T-cell (primary cell): ENCODE measurements around the gene DARS2. TPM values are rescaled to one million over a fixed set of nuclear protein-coding genes. Genes with fewer than 3 reads are reported as not detected.

Experiments used
- ATAC-seq, 4 experiments: fragments of 200-7000 bp in 3 of 4; fragments of 150-1000 bp in 1 of 4; cut with Tn5 transposase; replicated peaks in 1 of 4; 1 replicate in 3 of 4; 2 replicates in 1 of 4; pipeline ENCODE4 v1.10.0; 2021; ENCODE audit warnings: moderate library complexity in 3 of 4, mild to moderate bottlenecking in 2 of 4, moderate number of reproducible peaks in 1 of 4
- CTCF ChIA-PET, 2 donors: fragments of 300-600 bp; sonication (Branson Sonifier 250); formaldehyde crosslinking; loops; one replicate each; lab custom pipeline; 2022; ENCODE audit warnings: antibody characterized with exemption in 2 of 2; lab: Charles Lee
- POLR2A ChIA-PET, 2 donors: fragments of 300-600 bp; sonication (Branson Sonifier 250); formaldehyde crosslinking; loops; one replicate each; lab custom pipeline; 2022; ENCODE audit warnings: antibody characterized with exemption in 2 of 2; lab: Charles Lee
- DNase-seq, 35 experiments: peaks; one replicate each; pipeline versions ENCODE4 v3.0.0 to v3.0.0-alpha.2; 2013 to 2023
- H3K27ac ChIP-seq: one replicate; pipeline ENCODE4 v1.5.1; 2013; ENCODE audit warnings: low read length
- H3K27me3 ChIP-seq, 2 experiments: replicated peaks in 1 of 2; 1 replicate in 1 of 2; 2 replicates in 1 of 2; pipeline versions ENCODE4 v1.6.1 to v1.7.0; 2013; ENCODE audit warnings: low read length in 1 of 2, mixed read lengths in 1 of 2; ENCODE audit not compliant: control insufficient read depth in 2 of 2, insufficient read depth in 2 of 2; ENCODE audit errors: extremely low read depth in 1 of 2
- H3K36me3 ChIP-seq, 2 donors: 1 replicate in 1 of 2; 2 replicates in 1 of 2; pipeline versions ENCODE4 v1.6.1 to v1.7.0; 2013; ENCODE audit warnings: low read length in 1 of 2; ENCODE audit not compliant: control insufficient read depth in 2 of 2, insufficient read depth in 1 of 2; ENCODE audit errors: extremely low read depth in 1 of 2
- H3K4me1 ChIP-seq, 2 experiments: 1 replicate in 1 of 2; 2 replicates in 1 of 2; pipeline versions ENCODE4 v1.6.1 to v1.7.0; 2013; ENCODE audit warnings: low read length in 2 of 2, mixed read lengths in 1 of 2; ENCODE audit not compliant: insufficient read depth in 2 of 2, control insufficient read depth in 1 of 2; ENCODE audit errors: extremely low read depth in 1 of 2
- H3K4me3 ChIP-seq, 2 donors: 1 replicate in 1 of 2; 2 replicates in 1 of 2; pipeline versions ENCODE4 v1.5.1 to v1.7.0; 2013; ENCODE audit warnings: mild to moderate bottlenecking in 2 of 2, low read length in 1 of 2, moderate library complexity in 1 of 2; ENCODE audit not compliant: control insufficient read depth in 1 of 2; ENCODE audit errors: extremely low read depth in 1 of 2
- H3K9me3 ChIP-seq: 2 replicates; pipeline ENCODE4 v1.7.0; 2013
- H3K27ac Mint-ChIP-seq, 2 donors: one replicate each; pipeline ENCODE4 v1.8.0; 2020 to 2021; ENCODE audit warnings: mild to moderate bottlenecking in 2 of 2, mixed read lengths in 2 of 2
- H3K27me3 Mint-ChIP-seq, 2 donors: one replicate each; pipeline ENCODE4 v1.8.0; 2021 to 2022; ENCODE audit warnings: mixed read lengths in 2 of 2
- H3K36me3 Mint-ChIP-seq: one replicate; pipeline ENCODE4 v1.8.0; 2021; ENCODE audit warnings: mixed read lengths
- H3K4me1 Mint-ChIP-seq, 3 donors: one replicate each; pipeline ENCODE4 v1.8.0; 2020 to 2022; ENCODE audit warnings: mixed read lengths in 3 of 3, mild to moderate bottlenecking in 1 of 3
- H3K4me3 Mint-ChIP-seq, 3 donors: one replicate each; pipeline ENCODE4 v1.8.0; 2020 to 2022; ENCODE audit warnings: mild to moderate bottlenecking in 3 of 3, mixed read lengths in 3 of 3, moderate library complexity in 3 of 3
- H3K9me3 Mint-ChIP-seq, 3 donors: one replicate each; pipeline ENCODE4 v1.8.0; 2020 to 2022; ENCODE audit warnings: mixed read lengths in 3 of 3
- WGBS: methylation state at CpG from one replicate; pipeline ENCODE4 v1.1.5; 2013; ENCODE audit warnings: missing lambda C conversion rate; ENCODE audit not compliant: insufficient coverage; 5-methylcytosine and 5-hydroxymethylcytosine counted together
- total RNA-seq, 35 experiments: library from RNA in 6 of 35; stranded (reverse) in 6 of 35; fragments of 120-200 nt in 1 of 35; gene quantifications; one replicate each; pipeline versions ENCODE4 v1.2.1 to v1.2.4 and lab custom pipeline; 2013 to 2026

DARS2 gene
- 10 to 100 TPM in 3 of 5 donors, 1 to 10 TPM in 2; 4.9 to 14.1 (median 13.6) TPM for total RNA-seq
- 13.5 TPM for total RNA-seq (2013)
- total RNA-seq (lab: John Stamatoyannopoulos, UW), result 4.9 to 97.0 (median 23.3) reads per million in 29 experiments

- Histone ChIP-seq H3K4me1 (peaks cover 9 to 19% of the 10 kb centered on the region in 2 experiments), H3K9me3 (no peaks in the 10 kb centered on the region), H3K27ac (peak within 1 kb of the TSS; percentile 81), H3K4me3 (peak within 1 kb of the TSS; percentile 85), H3K36me3 (peaks cover 0 to 3% of the 10 kb centered on the region in 2 donors), H3K27me3 (no peaks in the 10 kb centered on the region)
- H3K36me3 Mint-ChIP-seq, result peaks cover 4% of the 10 kb centered on the region
- H3K27me3 Mint-ChIP-seq, result no peaks in the 10 kb centered on the region
- peak; percentile 91 to 94 (median 92) for ATAC-seq
- H3K9me3 Mint-ChIP-seq, result no peaks in the 10 kb centered on the region
- H3K4me3 Mint-ChIP-seq, result peak within 1 kb of the TSS; percentile 94 to 99 (median 96)
- WGBS, result under 1% methylated on average over 33 of the region's 55 CpGs
- H3K27ac Mint-ChIP-seq, result peak within 1 kb of the TSS; percentile 94 to 96
- ChIA-PET POLR2A (interaction anchor here (0.6 to 1.2 kb wide), 7 partner anchors 27 to 616 kb away, joined by 3 to 6 read pairs (median 3); partner anchors contain the start of gene GAS5 (in 1 of the 2)), CTCF (interaction anchor here (0.6 to 2.9 kb wide), 20 partner anchors 20 to 1226 kb away, joined by 3 to 49 read pairs (median 4); partner anchors contain the start of genes KLHL20 (in 1 of the 2), PRDX6 (in 1 of the 2) and ZBTB37 (in 1 of the 2))
- peak; percentile 78 to 96 (median 90) for DNase-seq
- peaks cover 43 to 60% (median 59%) of the 10 kb centered on the region in 3 donors for H3K4me1 Mint-ChIP-seq
Observed at GRCh38 chr1:173824315-173825081, at the start of gene DARS2, which contains the start of gene CENPL. TSS of gene DARS2 (plus strand) at chr1:173824673. CDS start at chr1:173825230, 557 bp downstream. TSS of gene CENPL (minus strand) at chr1:173824883. CDS start at chr1:173811299, 13,584 bp downstream.

GRCh38 chr1:173775578-173776226, 48.8 kb upstream of the DARS2 start:
- ATAC-seq (no peak), DNase-seq (no peak)
- peaks cover 0 to 7% (median 3%) of the 10 kb centered on the region in 3 donors for H3K4me1 Mint-ChIP-seq
- Histone ChIP-seq H3K36me3 (peaks cover 0 to 47% of the 10 kb centered on the region in 2 donors), H3K27me3 (no peaks in the 10 kb centered on the region), H3K9me3 (no peaks in the 10 kb centered on the region), H3K27ac (no peak overlapping the region), H3K4me1 (no peaks in the 10 kb centered on the region), H3K4me3 (no peak overlapping the region)
- ChIA-PET CTCF (interaction anchor here in 1 of 2 donors (0.5 kb wide), 1 partner anchor 273 kb away, joined by 3 read pairs; no protein-coding TSS in a partner anchor), POLR2A (interaction anchor here in 1 of 2 donors (0.7 kb wide), 1 partner anchor 9 kb away, joined by 3 read pairs; no protein-coding TSS in a partner anchor)
- H3K36me3 Mint-ChIP-seq, result peaks cover 56% of the 10 kb centered on the region
- peak overlapping the region; percentile 29 to 30 for H3K27ac Mint-ChIP-seq
- H3K4me3 Mint-ChIP-seq, result no peak overlapping the region
- 100% methylated on average over 1 of the region's 5 CpGs for WGBS
- no peaks in the 10 kb centered on the region for H3K27me3 Mint-ChIP-seq
- no peaks in the 10 kb centered on the region for H3K9me3 Mint-ChIP-seq

- H3K4me1 Mint-ChIP-seq, result peaks cover 0 to 7% (median 3%) of the 10 kb centered on the region in 3 donors
- peaks cover 0 to 72% of the 10 kb centered on the region in 2 donors for H3K36me3 ChIP-seq
Observed at GRCh38 chr1:173779936-173780335, 44.5 kb upstream of the DARS2 start.

GRCh38 chr1:173784997-173785396, 39.5 kb upstream of the DARS2 start:
- H3K4me3 ChIP-seq, result no peak overlapping the region
- no peak overlapping the region for H3K27ac ChIP-seq
- ChIA-PET CTCF (interaction anchor here in 1 of 2 donors (0.6 kb wide), 1 partner anchor 406 kb away, joined by 3 read pairs; no protein-coding TSS in a partner anchor), POLR2A (no interaction called here)
- H3K9me3 Mint-ChIP-seq, result no peaks in the 10 kb centered on the region
- no peaks in the 10 kb centered on the region for H3K27me3 ChIP-seq
- peaks cover 5 to 48% of the 10 kb centered on the region in 2 donors for H3K36me3 ChIP-seq
- no peaks in the 10 kb centered on the region for H3K4me1 Mint-ChIP-seq
- no peak for ATAC-seq
- no peak overlapping the region for H3K27ac Mint-ChIP-seq
- no CpG with 5 or more reads among the region's 7 CpGs for WGBS
- no peaks in the 10 kb centered on the region for H3K4me1 ChIP-seq
- H3K9me3 ChIP-seq, result no peaks in the 10 kb centered on the region
- H3K4me3 Mint-ChIP-seq, result no peak overlapping the region
- H3K36me3 Mint-ChIP-seq, result peaks cover 48% of the 10 kb centered on the region
- DNase-seq, result no peak
- H3K27me3 Mint-ChIP-seq, result no peaks in the 10 kb centered on the region

More at GRCh38 chr1:173779936-173780335, 44.5 kb upstream of the DARS2 start:
- no peak overlapping the region for H3K27ac ChIP-seq
- ATAC-seq, result no peak
- CTCF ChIA-PET, result interaction anchor here in 1 of 2 donors (0.7 kb wide), 1 partner anchor 350 kb away, joined by 3 read pairs; no protein-coding TSS in a partner anchor
- POLR2A ChIA-PET, result interaction anchor here in 1 of 2 donors (0.6 kb wide), 1 partner anchor 440 kb away, joined by 3 read pairs; no protein-coding TSS in a partner anchor
- no peaks in the 10 kb centered on the region for H3K9me3 ChIP-seq
- H3K27me3 ChIP-seq, result no peaks in the 10 kb centered on the region
- DNase-seq, result no peak
- Mint-ChIP-seq H3K9me3 (no peaks in the 10 kb centered on the region), H3K27ac (no peak overlapping the region), H3K4me3 (no peak overlapping the region), H3K27me3 (no peaks in the 10 kb centered on the region), H3K36me3 (peaks cover 69% of the 10 kb centered on the region)
- H3K4me1 ChIP-seq, result no peaks in the 10 kb centered on the region
- H3K4me3 ChIP-seq, result no peak overlapping the region
- no CpG with 5 or more reads among the region's 4 CpGs for WGBS

- Mint-ChIP-seq H3K36me3 (peaks cover 25% of the 10 kb centered on the region), H3K27me3 (no peaks in the 10 kb centered on the region), H3K4me3 (no peak overlapping the region), H3K4me1 (no peaks in the 10 kb centered on the region), H3K27ac (peak overlapping the region in 1 of 2 donors; percentile 5), H3K9me3 (no peaks in the 10 kb centered on the region)
- Histone ChIP-seq H3K4me3 (no peak overlapping the region), H3K4me1 (no peaks in the 10 kb centered on the region), H3K9me3 (no peaks in the 10 kb centered on the region), H3K27me3 (no peaks in the 10 kb centered on the region), H3K36me3 (peaks cover 5 to 8% of the 10 kb centered on the region in 2 donors), H3K27ac (no peak overlapping the region)
- CTCF ChIA-PET, result no interaction called here
- no peak for ATAC-seq
- DNase-seq, result no peak
- WGBS, result no CpG with 5 or more reads among the region's 2 CpGs
- POLR2A ChIA-PET, result no interaction called here
Observed at GRCh38 chr1:173789841-173790240, 34.6 kb upstream of the DARS2 start.

GRCh38 chr1:173798078-173798477, 26.4 kb upstream of the DARS2 start:
- ChIA-PET CTCF (no interaction called here), POLR2A (no interaction called here)
- DNase-seq, result no peak
- Mint-ChIP-seq H3K4me1 (no peaks in the 10 kb centered on the region), H3K27me3 (no peaks in the 10 kb centered on the region), H3K27ac (no peak overlapping the region), H3K9me3 (no peaks in the 10 kb centered on the region), H3K36me3 (peaks cover 17% of the 10 kb centered on the region), H3K4me3 (no peak overlapping the region)
- Histone ChIP-seq H3K4me3 (no peak overlapping the region), H3K36me3 (peaks cover 0 to 6% of the 10 kb centered on the region in 2 donors), H3K27ac (no peak overlapping the region), H3K9me3 (no peaks in the 10 kb centered on the region), H3K27me3 (no peaks in the 10 kb centered on the region), H3K4me1 (no peaks in the 10 kb centered on the region)
- ATAC-seq, result no peak
